ENCODE measurements around the gene WDR90.

Gene WDR90

DNA sequence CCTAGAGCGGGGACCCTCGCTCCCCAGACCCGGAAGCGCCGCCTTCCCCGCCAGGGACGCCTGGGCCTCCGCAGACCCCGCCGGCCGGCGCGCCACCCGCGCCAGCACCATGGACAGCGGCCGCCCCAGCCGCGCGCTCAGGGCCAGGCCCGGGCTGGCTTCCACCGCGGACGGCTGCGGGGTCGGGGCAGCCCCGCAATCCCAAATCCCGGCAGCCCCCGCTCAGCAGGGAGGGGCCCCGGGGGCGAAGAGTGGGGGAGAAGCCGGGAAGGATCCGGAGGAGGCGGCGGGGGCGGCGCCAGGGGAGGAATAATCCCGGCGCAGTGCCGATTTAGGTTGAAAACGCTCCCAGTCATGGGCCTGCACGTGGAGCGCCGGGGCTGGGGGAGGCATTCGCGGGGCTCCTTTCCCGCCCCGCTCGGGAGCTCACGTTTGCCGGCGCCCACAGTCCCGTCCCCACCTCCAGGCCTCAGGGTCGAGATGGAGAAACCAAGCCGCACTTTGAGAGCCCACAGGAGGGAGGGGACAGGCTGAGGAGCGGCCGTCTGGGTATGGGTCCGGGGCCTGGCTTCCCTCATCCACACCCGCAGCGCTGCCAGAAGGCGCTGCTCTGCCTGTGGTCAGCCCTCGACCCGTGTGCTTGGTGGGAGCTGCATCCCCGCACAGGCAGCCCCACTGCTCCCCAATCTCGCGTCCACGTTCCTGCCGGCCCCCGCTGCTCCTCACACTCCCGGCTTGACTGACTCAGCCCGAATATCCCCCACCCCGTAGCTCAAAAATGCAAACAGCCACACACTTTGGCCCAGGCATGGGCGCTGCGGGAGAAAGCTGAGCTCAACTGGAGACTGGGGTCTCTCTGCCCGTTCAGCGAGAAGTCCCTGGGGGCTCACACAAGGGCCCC is 51.8 kb downstream of the WDR90 start:
- in situ Hi-C loops (cut with HindIII; ENCODE audit: low sequenced_read_pairs), result no loop called here
- H3K4me3 ChIP-seq (ENCODE audit: low read depth, low read length), result no peak overlapping the region
- TF ChIP-seq, protein P1, sequence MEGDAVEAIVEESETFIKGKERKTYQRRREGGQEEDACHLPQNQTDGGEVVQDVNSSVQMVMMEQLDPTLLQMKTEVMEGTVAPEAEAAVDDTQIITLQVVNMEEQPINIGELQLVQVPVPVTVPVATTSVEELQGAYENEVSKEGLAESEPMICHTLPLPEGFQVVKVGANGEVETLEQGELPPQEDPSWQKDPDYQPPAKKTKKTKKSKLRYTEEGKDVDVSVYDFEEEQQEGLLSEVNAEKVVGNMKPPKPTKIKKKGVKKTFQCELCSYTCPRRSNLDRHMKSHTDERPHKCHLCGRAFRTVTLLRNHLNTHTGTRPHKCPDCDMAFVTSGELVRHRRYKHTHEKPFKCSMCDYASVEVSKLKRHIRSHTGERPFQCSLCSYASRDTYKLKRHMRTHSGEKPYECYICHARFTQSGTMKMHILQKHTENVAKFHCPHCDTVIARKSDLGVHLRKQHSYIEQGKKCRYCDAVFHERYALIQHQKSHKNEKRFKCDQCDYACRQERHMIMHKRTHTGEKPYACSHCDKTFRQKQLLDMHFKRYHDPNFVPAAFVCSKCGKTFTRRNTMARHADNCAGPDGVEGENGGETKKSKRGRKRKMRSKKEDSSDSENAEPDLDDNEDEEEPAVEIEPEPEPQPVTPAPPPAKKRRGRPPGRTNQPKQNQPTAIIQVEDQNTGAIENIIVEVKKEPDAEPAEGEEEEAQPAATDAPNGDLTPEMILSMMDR (IDR thresholded peaks at IDR 0.05; ENCODE audit: low read depth, low read length, missing control alignments), result no peak
- DNase-seq (ENCODE audit: low read depth), result no peak

DNA sequence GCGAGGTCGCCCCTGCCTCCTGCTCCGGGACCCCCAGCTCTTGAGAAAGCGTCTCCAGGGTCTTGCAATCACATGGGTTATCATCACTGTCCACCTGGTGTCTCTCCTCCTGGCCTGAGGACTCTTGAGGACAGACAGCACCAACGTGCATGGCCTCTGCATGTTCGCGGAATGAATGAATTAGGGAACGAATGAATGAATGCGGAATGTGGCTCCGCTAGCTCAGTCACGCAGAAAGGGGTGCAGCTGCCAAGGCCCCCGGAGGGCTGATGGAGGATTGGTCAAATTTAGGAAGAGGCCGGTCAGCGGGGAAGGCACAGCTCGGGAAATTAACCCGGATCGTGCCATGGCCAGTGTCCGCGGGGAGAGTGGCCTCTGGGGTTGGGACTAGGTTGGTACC is 53.2 kb downstream of the WDR90 start:
- H3K4me3 ChIP-seq (ENCODE audit: low read depth, low read length), result no peak overlapping the region
- DNase-seq (ENCODE audit: low read depth), result no peak
- in situ Hi-C loops (cut with HindIII; ENCODE audit: low sequenced_read_pairs), result no loop called here
- TF ChIP-seq, protein P1 (IDR thresholded peaks at IDR 0.05; ENCODE audit: low read depth, low read length, missing control alignments), result no peak

DNA sequence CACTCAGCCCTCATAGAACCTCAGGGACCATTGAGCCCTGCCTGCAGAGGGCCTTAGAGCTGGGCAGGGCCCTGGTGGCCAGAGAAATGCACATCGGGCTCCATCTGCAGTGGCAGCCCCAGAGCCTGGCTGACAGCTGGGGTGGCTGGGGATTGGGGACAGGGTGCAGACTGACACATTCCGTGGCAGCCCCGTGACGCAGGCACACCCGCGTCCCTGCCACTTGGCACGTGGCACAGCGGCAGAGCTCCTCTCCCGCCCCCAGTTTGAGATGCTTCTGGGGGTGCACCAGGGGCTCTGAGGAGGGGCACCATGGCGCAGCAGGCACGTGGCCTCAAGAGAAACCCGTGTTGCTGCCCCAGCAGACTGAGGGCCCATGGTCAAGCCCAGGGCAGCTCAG is 54.2 kb downstream of the WDR90 start:
- DNase-seq (ENCODE audit: low read depth), result no peak
- in situ Hi-C loops (cut with HindIII; ENCODE audit: low sequenced_read_pairs), result no loop called here
- no peak overlapping the region for H3K4me3 ChIP-seq (ENCODE audit: low read depth, low read length)
- TF ChIP-seq, protein P1 (IDR thresholded peaks at IDR 0.05; ENCODE audit: low read depth, low read length, missing control alignments), result no peak

DNA sequence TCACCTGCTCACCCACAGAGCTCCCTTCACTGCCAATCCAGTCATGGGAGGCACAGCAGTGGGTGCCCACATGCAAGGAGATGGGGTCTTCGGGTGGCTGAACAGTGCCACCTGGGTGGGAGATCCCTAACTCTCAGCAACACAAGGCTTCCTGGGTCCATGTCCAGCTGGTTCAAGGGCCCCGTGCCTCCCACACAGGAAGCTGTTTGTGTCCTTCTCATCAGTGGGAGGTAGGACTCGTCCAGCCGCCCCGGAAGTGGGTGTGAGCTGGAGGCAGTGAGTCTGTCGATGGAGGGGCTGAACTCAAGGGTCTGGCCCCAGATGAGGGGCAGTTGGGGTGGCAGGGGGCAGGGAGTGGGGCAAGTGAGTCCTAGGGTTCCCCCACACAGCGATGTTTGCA is 54.9 kb downstream of the WDR90 start:
- in situ Hi-C loops (cut with HindIII; ENCODE audit: low sequenced_read_pairs), result no loop called here
- no peak overlapping the region for H3K4me3 ChIP-seq (ENCODE audit: low read depth, low read length)
- DNase-seq (ENCODE audit: low read depth), result no peak
- TF ChIP-seq, protein P1 (IDR thresholded peaks at IDR 0.05; ENCODE audit: low read depth, low read length, missing control alignments), result no peak

DNA sequence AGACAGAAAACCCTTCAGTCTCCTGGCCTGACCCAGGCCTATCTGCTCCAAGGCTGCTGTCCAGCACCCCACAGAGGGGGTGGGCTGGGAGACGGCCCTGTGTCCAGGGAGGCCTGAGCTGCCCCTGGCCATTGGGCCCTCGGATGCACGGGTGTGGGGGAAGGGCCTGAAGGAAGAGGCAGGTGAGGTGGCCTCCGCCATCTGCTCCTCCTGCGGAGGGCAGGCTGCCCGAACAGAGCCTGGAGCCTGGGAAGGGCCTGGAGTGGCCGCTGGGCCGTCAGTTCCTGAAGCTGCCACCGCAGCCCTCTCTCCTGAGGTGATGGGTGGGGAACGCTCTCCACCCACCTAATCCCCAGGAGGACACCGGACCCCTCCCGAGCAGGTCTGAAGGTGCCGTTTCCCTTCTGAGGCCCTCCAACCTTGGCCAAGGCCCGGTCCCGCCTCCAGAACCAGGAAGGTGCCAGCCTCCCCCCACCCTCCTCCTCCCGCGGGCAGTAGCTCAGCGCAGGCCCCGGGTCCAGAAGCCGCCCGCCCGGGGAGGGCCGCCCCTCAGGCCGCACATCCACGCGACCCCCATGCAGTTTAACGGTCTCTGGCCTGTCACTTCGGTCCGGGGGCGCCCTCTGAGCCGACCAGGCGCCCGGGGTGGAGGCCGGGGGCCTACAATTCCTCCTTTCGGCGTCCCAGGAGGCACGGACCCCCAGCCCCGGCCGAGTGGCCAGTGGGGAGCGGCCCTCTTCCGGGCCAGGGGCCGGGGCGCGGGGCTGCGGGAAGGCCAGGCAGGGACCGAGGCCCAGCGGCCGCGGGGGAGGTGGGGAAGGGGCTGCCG is 55.6 kb downstream of the WDR90 start:
- H3K4me3 ChIP-seq (ENCODE audit: low read depth, low read length), result no peak overlapping the region

More for the DNA sequence above, 55.6 kb downstream of the WDR90 start:
- TF ChIP-seq, protein P1 (IDR thresholded peaks at IDR 0.05; ENCODE audit: low read depth, low read length, missing control alignments), result no peak
- DNase-seq (ENCODE audit: low read depth), result no peak
- in situ Hi-C loops (cut with HindIII; ENCODE audit: low sequenced_read_pairs), result no loop called here

Data from astrocyte of the cerebellum (primary cell).